HG03025 (cell line): ENCODE results near the gene LYPD4.
"Not testable (repeated sequence)": the region's sequence is repeated elsewhere in the genome, so short reads cannot be mapped to it uniquely, and the experiment has no call there.

ENCODE experiments used
- ATAC-seq: cut with Tn5 transposase; IDR thresholded peaks from one replicate; pipeline ENCODE4 v1.9.1; 2021; ENCODE audit warnings: mild to moderate bottlenecking, moderate library complexity; ENCODE audit not compliant: unreplicated experiment, low FRiP score

LYPD4 gene

GRCh38 chr19:41875973-41876372 lies 31.5 kb upstream of the LYPD4 start:
- not testable (repeated sequence) for ATAC-seq

DNA sequence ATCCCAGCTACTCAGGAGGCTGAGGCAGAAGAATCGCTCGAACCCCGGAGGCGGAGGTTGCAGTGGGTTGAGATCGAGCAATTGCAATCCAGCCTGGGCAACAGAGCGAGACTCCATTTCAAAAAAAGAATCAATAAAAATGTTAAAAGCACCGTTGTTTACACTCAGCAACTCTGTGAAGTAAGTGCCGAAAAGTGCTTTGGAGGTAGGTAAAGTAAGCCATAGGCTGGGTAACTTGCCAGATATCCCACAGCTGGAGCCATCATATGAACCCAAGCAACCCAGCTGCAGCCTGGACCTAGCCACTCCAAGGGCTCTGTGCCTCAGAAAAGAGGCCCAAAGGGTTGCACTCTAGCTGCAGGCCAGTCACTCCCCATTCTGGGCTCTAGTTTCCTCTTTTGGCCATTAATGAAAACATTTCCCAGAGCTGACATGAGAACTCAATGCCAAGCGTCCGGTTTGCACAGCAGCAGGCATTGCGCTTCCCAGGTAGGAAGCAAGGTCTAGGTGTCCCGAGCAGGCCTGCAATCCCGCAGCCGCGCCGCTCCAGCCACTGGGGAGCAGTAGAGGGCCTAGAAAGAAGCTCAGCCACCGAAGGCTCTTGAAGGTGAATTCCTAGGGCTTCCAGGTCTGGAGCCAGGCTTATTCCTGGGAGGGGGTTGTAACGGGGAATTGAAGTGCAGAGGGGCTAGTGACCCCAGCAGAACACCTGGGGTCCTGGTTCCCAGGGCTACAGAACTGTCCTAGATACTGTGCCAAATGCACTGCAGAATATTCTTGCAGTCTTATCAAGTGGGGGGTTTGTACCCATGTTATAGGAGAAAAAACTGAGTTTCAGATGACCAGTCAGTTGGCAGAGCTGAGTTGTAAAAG lies 28.5 kb upstream of the LYPD4 start:
- ATAC-seq: no peak

- no peak for ATAC-seq
Observed at GRCh38 chr19:41872384-41872774, 27.9 kb upstream of the LYPD4 start.

GRCh38 chr19:41871573-41872383 lies 27.3 kb upstream of the LYPD4 start:
- no peak for ATAC-seq

GRCh38 chr19:41870401-41870873 lies 26.0 kb upstream of the LYPD4 start:
- ATAC-seq: no peak

GRCh38 chr19:41869374-41869955 lies 25.0 kb upstream of the LYPD4 start:
- ATAC-seq: no peak

- no peak for ATAC-seq
Observed at GRCh38 chr19:41868989-41869300, 24.5 kb upstream of the LYPD4 start.

DNA sequence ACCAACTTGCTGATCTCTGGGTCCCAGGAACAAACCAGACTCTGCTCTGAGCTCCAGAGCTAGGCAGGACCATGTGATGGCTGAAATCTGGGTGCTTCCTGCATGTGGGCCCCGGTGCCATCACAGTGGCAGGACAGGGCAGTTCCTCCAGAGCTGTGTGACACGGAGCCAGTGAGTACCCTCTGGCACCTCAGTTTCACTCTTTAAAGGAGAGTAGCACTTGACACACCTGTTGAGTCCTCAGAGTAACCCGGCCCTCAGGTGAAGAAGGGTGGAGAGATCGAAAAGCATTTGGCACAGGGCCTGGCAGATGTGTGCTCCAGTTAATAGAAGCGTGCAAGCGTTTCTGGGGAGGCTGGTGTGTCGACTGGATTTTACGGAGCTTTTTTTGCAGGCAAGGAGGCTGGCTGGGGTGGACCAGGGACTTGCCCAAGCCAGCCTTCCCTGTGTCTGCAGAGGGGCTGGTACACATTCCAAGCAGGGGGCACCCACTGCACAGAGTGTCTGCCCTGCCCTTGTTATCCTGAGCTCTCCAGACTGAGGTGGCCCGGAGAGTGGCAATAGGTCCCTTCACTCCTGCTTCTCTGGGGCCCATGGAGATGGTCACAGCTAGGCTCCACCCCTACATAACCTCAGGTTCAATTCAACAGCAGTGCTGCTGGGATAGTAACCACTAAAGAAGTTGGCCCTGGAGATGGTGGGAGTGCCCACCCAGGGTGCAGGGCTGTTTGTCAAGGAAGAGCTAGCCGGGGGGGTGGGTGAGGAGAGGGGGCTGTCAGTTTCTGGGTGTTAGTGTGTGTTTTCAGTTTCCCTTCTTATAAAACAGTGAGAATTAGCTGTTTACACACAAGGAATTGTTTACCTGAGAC lies 23.9 kb upstream of the LYPD4 start:
- no peak for ATAC-seq

- no peak for ATAC-seq
Observed at GRCh38 chr19:41866284-41866683, 21.8 kb upstream of the LYPD4 start.

GRCh38 chr19:41864374-41864773 lies 19.9 kb upstream of the LYPD4 start:
- no peak for ATAC-seq

- ATAC-seq: no peak
Observed at GRCh38 chr19:41863209-41863931, 18.9 kb upstream of the LYPD4 start.

DNA sequence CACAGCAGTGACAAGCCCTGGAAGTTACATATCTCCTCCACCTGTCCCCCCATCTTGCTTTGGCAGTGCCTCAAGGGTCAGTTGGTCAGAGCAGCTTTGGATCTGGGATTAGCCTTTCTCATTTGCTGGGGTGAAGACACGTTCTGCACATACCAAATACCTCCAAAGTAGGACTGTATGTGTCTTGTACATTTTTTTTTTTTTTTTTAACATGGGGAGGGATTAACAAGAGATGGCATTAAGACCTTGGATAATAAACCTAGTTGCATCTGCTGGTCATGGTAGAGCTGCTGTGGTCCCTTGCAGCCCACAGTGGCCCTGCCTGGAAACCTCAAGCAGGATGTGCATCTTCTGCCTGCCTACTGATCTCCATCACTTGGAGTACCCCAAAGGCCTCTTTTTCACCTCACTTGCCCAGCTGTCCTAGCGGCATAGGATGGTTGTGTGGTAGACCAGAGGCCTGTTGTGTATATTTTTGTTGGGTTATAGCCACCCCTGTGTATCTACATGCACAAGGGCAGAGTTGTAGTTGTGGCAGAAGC lies 18.0 kb upstream of the LYPD4 start:
- no peak for ATAC-seq

DNA sequence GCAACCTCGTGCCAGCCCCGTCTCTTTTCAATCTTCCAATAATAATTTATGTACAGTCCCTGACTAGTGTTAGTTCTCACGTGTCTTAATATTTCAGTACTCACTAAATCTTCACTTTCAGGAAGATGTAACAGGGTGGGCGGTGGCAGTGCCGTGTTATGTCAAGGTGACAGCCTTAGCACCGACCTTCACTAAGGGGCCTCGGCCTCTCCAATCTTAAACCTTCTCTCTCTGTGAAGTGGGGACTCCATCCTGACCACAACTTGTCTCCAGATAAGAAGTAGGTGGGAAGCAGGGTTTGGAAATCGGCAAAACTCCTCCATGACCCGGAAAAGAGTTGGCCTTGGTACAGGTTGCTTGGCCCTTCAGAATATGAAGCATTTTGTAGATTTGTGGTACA lies 17.4 kb upstream of the LYPD4 start:
- ATAC-seq: no peak

- no peak for ATAC-seq
Observed at GRCh38 chr19:41861116-41861768, 16.8 kb upstream of the LYPD4 start.

DNA sequence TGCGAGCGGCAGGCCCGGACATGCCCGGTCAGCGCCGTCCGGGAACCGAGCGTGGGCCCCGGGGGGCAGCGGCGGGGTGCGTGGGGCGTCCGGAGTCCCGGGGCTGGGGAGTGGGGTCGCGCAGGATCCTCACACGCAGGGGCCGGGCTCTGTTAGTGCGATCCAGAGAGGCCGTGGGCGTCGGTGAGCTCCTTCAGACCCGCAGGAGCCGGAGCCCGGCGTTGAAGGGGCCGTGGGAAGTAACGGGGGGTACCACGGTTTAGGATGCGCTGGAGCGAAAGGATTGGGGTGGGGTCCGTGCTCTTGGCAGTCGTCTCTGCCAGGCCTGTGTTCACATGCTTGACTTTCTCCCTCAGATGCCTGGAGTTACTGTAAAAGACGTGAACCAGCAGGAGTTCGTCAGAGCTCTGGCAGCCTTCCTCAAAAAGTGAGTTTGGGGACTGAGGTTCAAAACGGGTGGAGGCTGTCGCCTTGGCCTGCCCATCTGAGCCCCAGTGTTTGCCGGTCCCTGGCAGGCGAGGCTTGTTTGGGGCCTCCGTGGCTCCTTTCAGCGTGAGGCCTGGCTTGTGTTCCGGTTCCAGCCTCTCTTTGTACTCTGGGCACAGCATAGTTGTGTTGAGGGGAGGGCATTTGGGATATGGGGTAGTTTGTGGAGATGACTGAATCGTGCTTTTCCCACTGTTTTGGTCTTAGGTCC lies 16.1 kb upstream of the LYPD4 start:
- ATAC-seq: no peak

- ATAC-seq: peak; percentile 76
Observed at GRCh38 chr19:41859618-41860418, 15.3 kb upstream of the LYPD4 start, which contains the start of gene RPS19. TSS of gene RPS19 (plus strand) at chr19:41860255. CDS start at chr19:41860775, 520 bp downstream.

DNA sequence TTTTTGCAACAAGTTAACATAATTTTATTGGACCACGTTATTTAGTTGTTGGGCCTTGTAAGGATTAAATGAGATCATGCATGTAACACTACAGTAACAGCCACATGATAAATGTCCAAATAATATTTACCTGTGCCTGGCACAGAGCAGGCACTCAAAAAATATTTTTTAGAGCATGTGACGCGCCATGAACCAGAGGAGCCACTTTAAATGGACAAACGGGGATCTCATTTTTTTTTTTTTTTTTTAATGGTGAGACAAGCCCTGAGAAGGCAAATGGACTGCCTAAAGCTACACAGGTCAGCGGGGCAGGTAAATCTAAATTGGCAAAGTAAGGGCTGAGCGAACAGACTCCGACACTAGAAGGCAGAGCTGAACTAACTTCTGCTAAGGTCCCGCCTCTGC lies 14.7 kb upstream of the LYPD4 start:
- no peak for ATAC-seq
